Suprapubic skin (tissue), 4 donors: ENCODE data around the gene HRH2.

Experiments used
- EP300 ChIP-seq: sonication (generic); formaldehyde crosslinking; IDR thresholded peaks from one replicate; pipeline ENCODE4 v1.6.1; 2017; ENCODE audit warnings: antibody characterized with exemption
- POLR2AphosphoS5 ChIP-seq, 3 donors: sonication (generic); formaldehyde crosslinking; IDR thresholded peaks; one replicate each; pipeline ENCODE4 v1.6.1; 2017; ENCODE audit warnings: antibody characterized with exemption in 3 of 3
- TF ChIP-seq, protein P1 (sequence below), 2 donors: fragments of 200-600 bp in 1 of 2; fragments of 450-650 bp in 1 of 2; sonication (generic) in 1 of 2; IDR thresholded peaks; one replicate each; pipeline ENCODE4 v1.5.1; 2016 to 2019; ENCODE audit warnings: antibody characterized with exemption in 2 of 2, mild to moderate bottlenecking in 1 of 2, moderate library complexity in 1 of 2

DNA sequence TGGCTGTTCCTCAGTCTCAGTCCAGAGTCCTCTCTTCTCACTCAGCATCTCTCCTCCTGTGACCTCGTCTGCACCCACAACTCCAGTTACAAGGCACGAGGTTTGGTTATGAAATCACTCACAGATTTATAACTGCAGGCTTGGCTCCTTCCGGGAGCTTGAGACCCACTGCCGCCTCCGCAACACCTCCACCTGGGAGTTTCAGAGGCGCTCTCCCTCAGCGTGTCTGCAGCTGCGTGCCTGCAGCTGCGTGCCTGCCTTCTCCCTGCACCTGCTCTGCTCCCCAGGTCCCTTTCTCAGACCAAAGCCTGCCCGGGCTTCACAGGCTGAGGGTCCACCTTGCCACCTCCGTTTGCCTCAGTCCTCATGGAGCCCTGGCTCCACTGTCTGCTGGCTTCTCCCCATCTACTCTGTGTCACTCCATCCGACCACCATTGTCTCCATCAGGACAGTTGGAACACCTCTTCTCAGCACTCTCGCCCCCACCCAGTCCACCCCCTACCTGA, 51.5 kb downstream of the HRH2 start:
- TF ChIP-seq, protein P1, sequence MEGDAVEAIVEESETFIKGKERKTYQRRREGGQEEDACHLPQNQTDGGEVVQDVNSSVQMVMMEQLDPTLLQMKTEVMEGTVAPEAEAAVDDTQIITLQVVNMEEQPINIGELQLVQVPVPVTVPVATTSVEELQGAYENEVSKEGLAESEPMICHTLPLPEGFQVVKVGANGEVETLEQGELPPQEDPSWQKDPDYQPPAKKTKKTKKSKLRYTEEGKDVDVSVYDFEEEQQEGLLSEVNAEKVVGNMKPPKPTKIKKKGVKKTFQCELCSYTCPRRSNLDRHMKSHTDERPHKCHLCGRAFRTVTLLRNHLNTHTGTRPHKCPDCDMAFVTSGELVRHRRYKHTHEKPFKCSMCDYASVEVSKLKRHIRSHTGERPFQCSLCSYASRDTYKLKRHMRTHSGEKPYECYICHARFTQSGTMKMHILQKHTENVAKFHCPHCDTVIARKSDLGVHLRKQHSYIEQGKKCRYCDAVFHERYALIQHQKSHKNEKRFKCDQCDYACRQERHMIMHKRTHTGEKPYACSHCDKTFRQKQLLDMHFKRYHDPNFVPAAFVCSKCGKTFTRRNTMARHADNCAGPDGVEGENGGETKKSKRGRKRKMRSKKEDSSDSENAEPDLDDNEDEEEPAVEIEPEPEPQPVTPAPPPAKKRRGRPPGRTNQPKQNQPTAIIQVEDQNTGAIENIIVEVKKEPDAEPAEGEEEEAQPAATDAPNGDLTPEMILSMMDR (IDR thresholded peaks at IDR 0.05) = no peak
- TF ChIP-seq POLR2AphosphoS5 (IDR thresholded peaks at IDR 0.05) = no peak
- TF ChIP-seq EP300 = no peak
